ENCODE data around the gene ANTKMT. TPM values are rescaled to one million over a fixed set of nuclear protein-coding genes. Genes with fewer than 3 reads are reported as not detected.

The ANTKMT gene
- total and polyA plus RNA-seq, 2 donors (not counting 3 experiments of a cell fraction or from before 2014, with no cell fraction given) = 26.1 to 27.9 TPM

GRCh38 chr16:674968-675883 is 45.7 kb upstream of the ANTKMT start, which contains the start of gene RHBDL1:
TSS of gene RHBDL1 (plus strand) at chr16:675671. CDS start at chr16:675791, 120 bp downstream.
- CTCF ChIA-PET = interaction anchor here (0.9 to 1.5 kb wide), 6 partner anchors 7 to 96 kb away, joined by 3 to 6 read pairs (median 4); partner anchors contain the start of genes METTL26 and RHOT2
- no peak within 1 kb of the TSS for H3K9ac ChIP-seq (replicated peaks; ENCODE audit: extremely low read depth, insufficient read depth, low read length)
- peak within 1 kb of the TSS in 1 of 3 experiments; percentile 28 for H3K4me3 ChIP-seq (replicated peaks in 1 of 3; ENCODE audit: insufficient read depth in 1 of 3, low read depth in 1 of 3, low read length in 3 of 3)
- FAIRE-seq = no peak
- intact Hi-C loops (cut with micrococcal nuclease) (no loop called here), dilution Hi-C loops (cut with MboI; ENCODE audit: extremely low pct_ligation_motif_present, low sequenced_read_pairs) (no loop called here)
- H2AFZ ChIP-seq (ENCODE audit: low read depth, low read length) = peak within 1 kb of the TSS; percentile 30
- H3K4me2 ChIP-seq (ENCODE audit: insufficient read depth, low read length) = peak within 1 kb of the TSS; percentile 43
- peaks cover 5 to 30% of the 10 kb centered on the region in 2 experiments for H3K36me3 ChIP-seq (ENCODE audit: control insufficient read depth in 2 of 2, extremely low read depth in 1 of 2, insufficient read depth in 2 of 2, low read length in 2 of 2)
- H3K9me1 ChIP-seq (replicated peaks; ENCODE audit: control insufficient read depth, extremely low read depth, insufficient read depth, low read length) = no peaks in the 10 kb centered on the region
- no peaks in the 10 kb centered on the region for H3K4me1 ChIP-seq (ENCODE audit: control insufficient read depth, extremely low read depth, insufficient read depth, low read length)
- H3K27me3 ChIP-seq (ENCODE audit: control insufficient read depth in 2 of 2, insufficient read depth in 2 of 2, low read length in 2 of 2) = no peaks in the 10 kb centered on the region
- H3K9me3 ChIP-seq (replicated peaks; ENCODE audit: control insufficient read depth, insufficient read depth, low read length) = no peaks in the 10 kb centered on the region
- BruUV-seq (replicated peaks) = no TSS peak
- H3K27ac ChIP-seq (ENCODE audit: insufficient read depth, low read depth, low read length) = no peak within 1 kb of the TSS
- TF ChIP-seq POLR2AphosphoS5 (IDR thresholded peaks at IDR 0.05; ENCODE audit: insufficient read depth, low read depth, low read length) (peak; percentile 58), GATA2 (IDR thresholded peaks at IDR 0.05; ENCODE audit: insufficient read depth, insufficient read length, low read depth, low read length) (no peak)
- peaks cover 2% of the 10 kb centered on the region for H3K79me2 ChIP-seq (ENCODE audit: control insufficient read depth, insufficient read depth, low read length)
- POLR2A ChIA-PET = interaction anchor here (0.6 kb wide), 1 partner anchor 53 kb away, joined by 3 read pairs; no protein-coding TSS in a partner anchor
- no peak for DNase-seq (ENCODE audit: low read depth, low spot score)
- no peaks in the 10 kb centered on the region for H4K20me1 ChIP-seq (replicated peaks; ENCODE audit: control insufficient read depth, extremely low read depth, insufficient read depth, low read length)

- no peak for FAIRE-seq
- no peaks in the 10 kb centered on the region for H3K27me3 ChIP-seq (ENCODE audit: control insufficient read depth in 2 of 2, insufficient read depth in 2 of 2, low read length in 2 of 2)
- no peaks in the 10 kb centered on the region for H3K9me1 ChIP-seq (replicated peaks; ENCODE audit: control insufficient read depth, extremely low read depth, insufficient read depth, low read length)
- no TSS peak for BruUV-seq (replicated peaks)
- peak overlapping the region in 1 of 3 experiments; percentile 28 for H3K4me3 ChIP-seq (replicated peaks in 1 of 3; ENCODE audit: insufficient read depth in 1 of 3, low read depth in 1 of 3, low read length in 3 of 3)
- DNase-seq (ENCODE audit: low read depth, low spot score) = no peak
- H3K27ac ChIP-seq (ENCODE audit: insufficient read depth, low read depth, low read length) = no peak overlapping the region
- peak overlapping the region; percentile 43 for H3K4me2 ChIP-seq (ENCODE audit: insufficient read depth, low read length)
- CTCF ChIA-PET = interaction anchor here (0.9 to 1.5 kb wide), 5 partner anchors 8 to 97 kb away, joined by 3 to 6 read pairs (median 3); partner anchors contain the start of genes METTL26 and RHOT2
- H2AFZ ChIP-seq (ENCODE audit: low read depth, low read length) = peak overlapping the region; percentile 30
- intact Hi-C loops (cut with micrococcal nuclease) = no loop called here
- H3K36me3 ChIP-seq (ENCODE audit: control insufficient read depth in 2 of 2, extremely low read depth in 1 of 2, insufficient read depth in 2 of 2, low read length in 2 of 2) = peaks cover 4 to 23% of the 10 kb centered on the region in 2 experiments
- H3K4me1 ChIP-seq (ENCODE audit: control insufficient read depth, extremely low read depth, insufficient read depth, low read length) = peaks cover 3% of the 10 kb centered on the region
- H4K20me1 ChIP-seq (replicated peaks; ENCODE audit: control insufficient read depth, extremely low read depth, insufficient read depth, low read length) = no peaks in the 10 kb centered on the region
- POLR2A ChIA-PET = no interaction called here
- H3K9me3 ChIP-seq (replicated peaks; ENCODE audit: control insufficient read depth, insufficient read depth, low read length) = no peaks in the 10 kb centered on the region
- dilution Hi-C loops (cut with MboI; ENCODE audit: extremely low pct_ligation_motif_present, low sequenced_read_pairs) = no loop called here
- no peak overlapping the region for H3K9ac ChIP-seq (replicated peaks; ENCODE audit: extremely low read depth, insufficient read depth, low read length)
- H3K79me2 ChIP-seq (ENCODE audit: control insufficient read depth, insufficient read depth, low read length) = peaks cover 6% of the 10 kb centered on the region
- no peak for TF ChIP-seq POLR2AphosphoS5 (IDR thresholded peaks at IDR 0.05; ENCODE audit: insufficient read depth, low read depth, low read length)
- TF ChIP-seq JUN (IDR thresholded peaks at IDR 0.05; ENCODE audit: borderline replicate concordance, insufficient read depth, insufficient read length, low read depth) = no peak
- TF ChIP-seq FOS (IDR thresholded peaks at IDR 0.05; ENCODE audit: borderline replicate concordance, insufficient read depth, low read length) = no peak
- TF ChIP-seq CTCF (IDR thresholded peaks at IDR 0.05; ENCODE audit: extremely low read depth in 1 of 2, insufficient read depth in 1 of 2, low read depth in 1 of 2, low read length in 2 of 2) = no peak
- no peak for TF ChIP-seq POLR2A (IDR thresholded peaks at IDR 0.05; ENCODE audit: low read depth, low read length)
- no peak for TF ChIP-seq GATA2 (IDR thresholded peaks at IDR 0.05; ENCODE audit: insufficient read depth, insufficient read length, low read depth, low read length)
- TF ChIP-seq EZH2 (IDR thresholded peaks at IDR 0.05; ENCODE audit: borderline replicate concordance, low read depth, low read length, severe bottlenecking) = no peak
- TF ChIP-seq MYC (IDR thresholded peaks at IDR 0.05; ENCODE audit: low read depth, low read length) = no peak
- TF ChIP-seq MAX (IDR thresholded peaks at IDR 0.05; ENCODE audit: insufficient read depth, insufficient read length) = no peak
Observed at GRCh38 chr16:675884-676564, 44.9 kb upstream of the ANTKMT start.

Measured in endothelial cell of umbilical vein (primary cell).